CD4-positive, CD25-positive, alpha-beta regulatory T cell (primary cell): ENCODE results near the gene KCNQ1. TPM values are rescaled to one million over a fixed set of nuclear protein-coding genes. Genes with fewer than 3 reads are reported as not detected.

Experiments used
- ATAC-seq, 2 donors: fragments of 150-1000 bp; cut with Tn5 transposase; one replicate each; pipeline ENCODE4 v1.10.0; 2021; ENCODE audit warnings: low read depth in 2 of 2, moderate number of reproducible peaks in 2 of 2, moderate library complexity in 1 of 2
- DNase-seq, 3 donors: peaks; one replicate each; pipeline versions ENCODE4 v3.0.0 to v3.0.0-alpha.2; 2012 to 2022; ENCODE audit warnings: mixed read lengths in 1 of 3
- H3K27ac ChIP-seq: one replicate; pipeline ENCODE4 v1.7.0; 2013; ENCODE audit warnings: mild to moderate bottlenecking, low read length; ENCODE audit not compliant: insufficient read depth, poor library complexity, severe bottlenecking
- H3K27me3 ChIP-seq: one replicate; pipeline ENCODE4 v1.7.0; 2013; ENCODE audit warnings: low read length; ENCODE audit not compliant: control insufficient read depth, insufficient read depth
- H3K36me3 ChIP-seq: one replicate; pipeline ENCODE4 v1.7.0; 2013; ENCODE audit warnings: mild to moderate bottlenecking, low read length, moderate library complexity; ENCODE audit not compliant: control insufficient read depth, insufficient read depth
- H3K4me1 ChIP-seq: 2 replicates; pipeline ENCODE4 v1.7.0; 2013; ENCODE audit warnings: mild to moderate bottlenecking, low read length; ENCODE audit not compliant: insufficient read depth, control insufficient read depth, poor library complexity, severe bottlenecking
- H3K4me3 ChIP-seq: one replicate; pipeline ENCODE4 v1.7.0; 2013; ENCODE audit warnings: low read depth, mild to moderate bottlenecking, low read length, moderate library complexity
- H3K9me3 ChIP-seq, 2 experiments: 1 replicate in 1 of 2; 2 replicates in 1 of 2; pipeline ENCODE4 v1.7.0; 2013; ENCODE audit warnings: low read length in 2 of 2, mild to moderate bottlenecking in 1 of 2, moderate library complexity in 1 of 2; ENCODE audit not compliant: control insufficient read depth in 2 of 2
- H3K27ac Mint-ChIP-seq, 3 donors: one replicate each; pipeline ENCODE4 v1.8.0; 2020 to 2022; ENCODE audit warnings: mild to moderate bottlenecking in 3 of 3, mixed read lengths in 3 of 3, moderate library complexity in 2 of 3
- H3K27me3 Mint-ChIP-seq: one replicate; pipeline ENCODE4 v1.8.0; 2022; ENCODE audit warnings: mild to moderate bottlenecking, mixed read lengths
- H3K36me3 Mint-ChIP-seq: one replicate; pipeline ENCODE4 v1.8.0; 2020; ENCODE audit warnings: mixed read lengths
- H3K4me1 Mint-ChIP-seq, 4 donors: one replicate each; pipeline ENCODE4 v1.8.0; 2020 to 2022; ENCODE audit warnings: mixed read lengths in 4 of 4, mild to moderate bottlenecking in 1 of 4
- H3K4me3 Mint-ChIP-seq, 4 donors: one replicate each; pipeline ENCODE4 v1.8.0; 2020 to 2022; ENCODE audit warnings: mild to moderate bottlenecking in 4 of 4, mixed read lengths in 4 of 4, moderate library complexity in 3 of 4
- H3K9me3 Mint-ChIP-seq, 7 donors: one replicate each; pipeline ENCODE4 v1.8.0; 2020 to 2022; ENCODE audit warnings: mixed read lengths in 7 of 7, mild to moderate bottlenecking in 3 of 7, moderate library complexity in 2 of 7
- polyA plus RNA-seq, 4 donors: library from polyadenylated mRNA; unstranded; fragments of 300-500 nt; fragmentation: Illumina TruSeq; gene quantifications; one replicate each; pipeline ENCODE4 v1.2.3, GENCODE V29; 2021
- total RNA-seq: library from RNA; stranded (reverse); gene quantifications from one replicate; pipeline ENCODE4 v1.2.3, GENCODE V29; 2022

Gene KCNQ1
- total and polyA plus RNA-seq, 5 donors from 2014 or later, result 5.5 to 13.4 (median 6.8) TPM

DNA sequence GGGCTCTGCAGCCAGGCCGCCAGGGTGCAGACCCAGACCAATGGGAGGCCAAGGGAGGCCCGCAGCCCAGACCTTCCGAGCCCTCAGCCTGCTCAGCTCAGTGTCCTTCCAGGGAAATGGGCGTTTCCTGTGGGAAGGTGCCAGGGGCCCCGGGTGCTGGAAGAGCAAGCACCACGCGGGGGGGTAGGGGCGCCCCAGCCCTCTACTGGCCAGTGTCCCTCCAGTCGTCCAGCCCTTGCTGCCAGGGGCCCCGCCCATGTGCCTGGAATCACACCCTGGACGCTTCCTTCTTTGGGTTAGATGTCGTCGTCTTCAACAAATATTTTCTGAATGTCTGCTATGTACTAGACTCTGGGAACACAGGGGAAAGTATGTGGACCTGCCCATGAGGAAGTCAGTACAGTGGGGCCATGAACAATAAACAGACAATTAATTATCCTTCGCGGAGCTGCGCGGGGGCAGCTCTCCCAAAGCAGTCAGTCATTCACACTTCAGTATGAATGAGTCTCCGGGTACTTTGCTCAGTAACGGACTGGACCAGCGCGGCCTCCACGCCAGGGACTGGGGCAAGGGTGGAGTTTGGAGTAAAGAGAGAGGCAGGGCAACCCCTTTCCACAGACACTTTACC lies 380.6 kb downstream of the KCNQ1 start:
- no peak for DNase-seq
- Mint-ChIP-seq H3K4me3 (no peak overlapping the region), H3K36me3 (peaks cover 44% of the 10 kb centered on the region), H3K4me1 (peaks cover 0 to 5% (median 2%) of the 10 kb centered on the region in 4 donors), H3K27ac (no peak overlapping the region), H3K9me3 (peaks cover 0 to 35% (median 12%) of the 10 kb centered on the region in 7 donors), H3K27me3 (no peaks in the 10 kb centered on the region)
- Histone ChIP-seq H3K27ac (no peak overlapping the region), H3K9me3 (peaks cover 4 to 20% of the 10 kb centered on the region in 2 experiments), H3K36me3 (no peaks in the 10 kb centered on the region), H3K4me3 (no peak overlapping the region), H3K27me3 (no peaks in the 10 kb centered on the region), H3K4me1 (no peaks in the 10 kb centered on the region)
- no peak for ATAC-seq

DNA sequence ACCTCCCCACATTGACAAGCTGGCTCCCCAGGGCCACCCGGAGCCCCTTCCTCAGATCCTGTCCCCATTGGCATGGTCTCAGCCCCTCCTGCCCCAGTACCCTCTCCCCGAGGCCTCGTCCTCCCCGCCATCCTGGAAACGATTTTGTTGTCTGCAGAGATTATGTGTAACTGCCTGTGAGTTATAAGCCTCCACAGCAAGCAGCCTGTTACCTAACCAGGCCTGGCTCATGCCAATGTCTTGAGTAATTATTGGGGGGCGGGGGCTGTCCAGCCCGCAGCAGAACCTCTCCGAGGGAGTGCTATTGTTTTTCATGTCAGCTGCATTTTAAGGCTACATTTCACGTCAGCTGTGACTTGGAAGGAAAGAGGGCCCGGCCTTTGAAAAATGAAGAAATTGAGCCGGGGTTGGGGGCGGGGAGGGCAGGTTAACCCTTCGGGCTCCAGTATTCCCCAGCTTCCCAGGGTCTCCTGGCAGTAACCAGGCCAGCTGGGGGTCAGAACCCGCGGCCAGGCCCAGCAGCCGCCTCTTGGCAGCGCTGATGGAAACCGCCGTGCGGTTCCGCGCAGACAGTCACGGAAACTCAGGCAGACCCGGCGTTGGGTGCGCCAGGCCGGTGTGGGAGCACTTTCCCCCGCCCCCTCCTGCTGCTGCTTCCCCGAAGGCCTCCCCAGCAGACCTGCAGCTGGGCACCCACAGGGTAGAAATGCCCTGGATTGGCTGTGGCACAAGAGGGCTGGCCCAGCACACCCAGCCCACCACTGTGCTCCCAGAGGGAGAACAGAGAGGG lies 381.3 kb downstream of the KCNQ1 start:
- DNase-seq, result no peak
- no peak overlapping the region for H3K4me3 Mint-ChIP-seq
- Histone ChIP-seq H3K36me3 (no peaks in the 10 kb centered on the region), H3K27ac (no peak overlapping the region), H3K27me3 (no peaks in the 10 kb centered on the region), H3K9me3 (peaks cover 4 to 20% of the 10 kb centered on the region in 2 experiments), H3K4me3 (no peak overlapping the region), H3K4me1 (no peaks in the 10 kb centered on the region)
- peaks cover 0 to 30% (median 12%) of the 10 kb centered on the region in 7 donors for H3K9me3 Mint-ChIP-seq
- peaks cover 0 to 5% (median 2%) of the 10 kb centered on the region in 4 donors for H3K4me1 Mint-ChIP-seq
- no peak overlapping the region for H3K27ac Mint-ChIP-seq
- ATAC-seq, result no peak
- H3K36me3 Mint-ChIP-seq, result peaks cover 44% of the 10 kb centered on the region
- no peaks in the 10 kb centered on the region for H3K27me3 Mint-ChIP-seq

DNA sequence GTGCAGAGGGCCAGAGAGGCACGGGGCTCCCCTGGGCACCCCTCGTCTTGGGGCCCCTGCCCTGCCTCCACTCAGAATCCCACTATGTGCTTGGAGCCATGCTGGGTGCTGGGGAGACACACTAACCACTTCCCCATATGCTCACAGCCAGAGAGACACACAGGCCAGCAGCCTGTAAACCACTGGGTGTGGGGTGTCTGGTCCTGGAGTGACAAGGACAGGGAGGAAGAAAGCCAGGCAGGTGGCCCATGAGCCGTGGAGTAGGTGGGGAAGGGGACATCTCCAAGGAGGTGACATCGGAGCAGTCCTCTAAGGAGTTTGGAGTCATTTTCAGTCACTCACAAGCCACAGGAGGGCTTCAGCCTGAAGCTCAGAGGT lies 381.9 kb downstream of the KCNQ1 start:
- DNase-seq (no peak), ATAC-seq (peak in 1 of 2 donors; percentile 28)
- no peaks in the 10 kb centered on the region for H3K27me3 ChIP-seq
- H3K4me1 ChIP-seq, result no peaks in the 10 kb centered on the region
- Mint-ChIP-seq H3K9me3 (peaks cover 0 to 29% (median 10%) of the 10 kb centered on the region in 7 donors), H3K27me3 (no peaks in the 10 kb centered on the region), H3K27ac (peak overlapping the region in 1 of 3 donors; percentile 65), H3K36me3 (peaks cover 43% of the 10 kb centered on the region), H3K4me1 (peaks cover 0 to 5% (median under 1%) of the 10 kb centered on the region in 4 donors), H3K4me3 (no peak overlapping the region)
- no peak overlapping the region for H3K27ac ChIP-seq
- H3K36me3 ChIP-seq, result no peaks in the 10 kb centered on the region
- no peak overlapping the region for H3K4me3 ChIP-seq
- H3K9me3 ChIP-seq, result peaks cover 4 to 20% of the 10 kb centered on the region in 2 experiments

DNA sequence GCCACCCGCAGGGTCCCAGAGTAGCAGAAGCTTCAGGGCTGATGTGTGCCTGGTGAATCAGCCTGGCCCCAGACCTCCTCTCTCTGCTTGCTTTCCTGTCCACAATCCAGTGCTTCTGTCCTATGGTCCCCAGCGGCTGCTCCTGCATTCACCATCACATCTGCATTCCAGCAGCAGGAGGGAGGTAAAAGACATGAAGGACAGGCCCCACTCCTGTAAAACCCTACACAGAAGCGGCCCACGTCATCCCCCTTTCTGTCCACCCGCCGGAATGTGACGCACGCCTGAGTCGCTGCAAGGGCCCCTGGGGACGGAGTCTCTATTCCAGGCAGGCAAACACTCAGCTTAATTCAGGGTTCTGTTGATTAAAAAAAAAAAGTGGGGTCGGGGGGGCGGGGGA lies 382.4 kb downstream of the KCNQ1 start:
- no peaks in the 10 kb centered on the region for H3K27me3 ChIP-seq
- no peak overlapping the region for H3K4me3 ChIP-seq
- H3K36me3 ChIP-seq, result no peaks in the 10 kb centered on the region
- no peak overlapping the region for H3K27ac ChIP-seq
- ATAC-seq (no peak), DNase-seq (no peak)
- peaks cover 40% of the 10 kb centered on the region for H3K36me3 Mint-ChIP-seq
- no peak overlapping the region for H3K4me3 Mint-ChIP-seq
- H3K9me3 ChIP-seq, result peaks cover 4 to 20% of the 10 kb centered on the region in 2 experiments
- H3K4me1 ChIP-seq, result no peaks in the 10 kb centered on the region
- H3K27ac Mint-ChIP-seq, result no peak overlapping the region
- H3K9me3 Mint-ChIP-seq, result peaks cover 0 to 27% (median 8%) of the 10 kb centered on the region in 7 donors
- peaks cover 0 to 5% (median 0%) of the 10 kb centered on the region in 4 donors for H3K4me1 Mint-ChIP-seq
- H3K27me3 Mint-ChIP-seq, result no peaks in the 10 kb centered on the region

DNA sequence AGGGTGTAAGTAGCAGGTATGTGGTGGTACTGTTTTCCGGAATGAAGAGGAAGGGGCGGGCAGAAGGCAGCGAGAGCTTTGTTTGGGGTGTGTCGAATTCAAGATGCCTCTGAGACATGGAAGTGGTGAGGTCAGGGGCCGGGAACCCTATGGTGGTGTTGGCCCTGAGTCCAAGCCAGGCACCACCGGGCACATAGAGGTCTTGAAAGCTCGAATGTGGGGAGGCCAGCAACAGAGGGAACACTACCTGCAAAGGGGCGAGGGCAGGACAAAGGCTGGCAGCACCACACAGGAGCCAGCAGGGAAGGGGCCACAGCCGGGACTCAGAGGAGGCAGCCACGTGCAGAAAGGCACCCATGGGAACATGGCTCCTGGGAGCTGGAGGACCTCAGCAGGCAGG lies 383.0 kb downstream of the KCNQ1 start:
- ATAC-seq (no peak), DNase-seq (no peak)
- peaks cover 0 to 5% (median 0%) of the 10 kb centered on the region in 4 donors for H3K4me1 Mint-ChIP-seq
- H3K27ac Mint-ChIP-seq, result peak overlapping the region in 1 of 3 donors; percentile 10
- H3K4me3 Mint-ChIP-seq, result no peak overlapping the region
- H3K36me3 ChIP-seq, result no peaks in the 10 kb centered on the region
- H3K9me3 Mint-ChIP-seq, result peaks cover 0 to 22% (median 8%) of the 10 kb centered on the region in 7 donors
- H3K4me3 ChIP-seq, result no peak overlapping the region
- no peak overlapping the region for H3K27ac ChIP-seq
- no peaks in the 10 kb centered on the region for H3K27me3 Mint-ChIP-seq
- no peaks in the 10 kb centered on the region for H3K27me3 ChIP-seq
- H3K9me3 ChIP-seq, result peaks cover 4 to 15% of the 10 kb centered on the region in 2 experiments
- H3K4me1 ChIP-seq, result no peaks in the 10 kb centered on the region
- peaks cover 35% of the 10 kb centered on the region for H3K36me3 Mint-ChIP-seq

DNA sequence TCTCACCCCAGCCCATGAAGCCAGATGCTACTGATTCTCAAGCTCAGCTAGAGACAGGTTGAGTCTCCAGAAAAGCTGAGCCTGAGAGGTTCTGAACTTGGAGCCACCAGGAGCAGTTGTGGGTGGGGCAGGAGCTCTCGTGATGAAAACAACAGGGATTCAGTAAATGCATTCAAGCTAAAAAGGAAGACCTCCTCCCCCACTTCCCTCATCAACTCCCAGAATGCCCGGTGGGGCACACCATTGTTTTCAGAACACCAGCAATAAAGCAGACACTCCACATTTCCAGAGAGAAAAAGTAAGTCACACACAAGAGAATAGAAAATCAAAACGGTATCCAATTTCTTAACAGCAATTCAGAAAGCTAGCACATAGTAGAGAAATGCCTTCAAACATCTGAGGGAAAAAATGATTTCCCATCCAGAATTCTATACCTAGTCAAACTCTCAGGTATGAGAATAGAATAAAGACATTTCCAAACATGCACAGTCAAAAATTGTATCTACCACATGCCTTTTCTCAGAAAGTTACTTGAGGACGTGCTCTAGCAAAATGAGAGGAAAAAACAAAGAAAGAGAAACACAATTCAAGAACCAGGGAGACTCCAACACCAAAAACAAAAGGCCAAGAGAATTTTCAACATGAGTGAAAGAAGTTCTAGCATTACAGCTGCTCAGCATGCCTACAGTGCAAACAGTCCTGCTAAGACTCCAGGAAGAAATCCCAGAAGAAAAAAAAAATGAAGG lies 383.9 kb downstream of the KCNQ1 start:
- DNase-seq (no peak), ATAC-seq (no peak)
- Histone ChIP-seq H3K4me1 (no peaks in the 10 kb centered on the region), H3K27ac (no peak overlapping the region), H3K36me3 (no peaks in the 10 kb centered on the region), H3K9me3 (peaks cover 4 to 11% of the 10 kb centered on the region in 2 experiments), H3K4me3 (no peak overlapping the region), H3K27me3 (no peaks in the 10 kb centered on the region)
- Mint-ChIP-seq H3K27me3 (no peaks in the 10 kb centered on the region), H3K4me1 (peaks cover 0 to 5% (median 0%) of the 10 kb centered on the region in 4 donors), H3K27ac (peak overlapping the region in 2 of 3 donors; percentile 33 to 74), H3K4me3 (no peak overlapping the region), H3K9me3 (peaks cover 0 to 18% (median 8%) of the 10 kb centered on the region in 7 donors), H3K36me3 (peaks cover 25% of the 10 kb centered on the region)

DNA sequence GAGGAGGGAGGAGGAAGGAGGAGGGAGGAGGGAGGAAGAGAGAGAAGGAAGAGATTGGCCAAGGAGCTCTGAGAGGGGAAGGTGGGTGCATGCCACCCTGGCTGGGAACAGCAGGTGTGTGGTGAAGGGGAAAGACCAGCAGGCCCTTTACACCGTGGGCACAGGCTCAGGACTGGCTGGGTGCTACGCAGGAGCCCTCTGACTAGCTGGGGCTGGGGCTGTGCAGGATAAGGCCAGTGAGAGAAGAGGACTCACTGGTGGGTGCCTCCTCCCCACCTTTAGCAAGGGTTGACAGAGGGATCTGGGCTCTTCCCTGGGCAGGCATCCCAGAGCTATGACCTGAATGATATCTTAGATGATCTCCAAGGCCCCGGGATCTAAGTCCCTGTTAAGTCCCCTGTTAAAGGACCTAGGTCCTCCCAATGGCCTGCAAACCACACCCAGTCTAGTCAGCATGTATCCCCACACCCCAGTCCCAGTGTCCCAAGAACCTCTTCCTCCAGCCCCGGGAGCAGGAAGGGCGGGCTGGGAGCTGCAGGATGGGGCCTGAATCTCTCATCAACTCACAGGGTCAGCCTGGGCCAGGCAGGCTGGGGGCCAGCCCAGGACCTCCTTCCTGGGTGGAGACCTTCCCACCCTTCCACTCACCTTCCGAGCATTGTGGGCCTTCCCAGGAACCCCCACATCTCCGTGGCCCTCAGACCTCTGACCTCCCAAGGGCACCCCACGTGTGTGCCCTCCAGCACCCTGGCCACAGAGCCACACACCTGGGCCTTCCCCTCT lies 385.4 kb downstream of the KCNQ1 start:
- H3K9me3 Mint-ChIP-seq, result peaks cover 0 to 18% (median 6%) of the 10 kb centered on the region in 7 donors

More for the DNA sequence above, 385.4 kb downstream of the KCNQ1 start:
- Mint-ChIP-seq H3K36me3 (peaks cover 24% of the 10 kb centered on the region), H3K27me3 (no peaks in the 10 kb centered on the region), H3K27ac (no peak overlapping the region), H3K4me1 (peaks cover 0 to 2% (median 0%) of the 10 kb centered on the region in 4 donors), H3K4me3 (no peak overlapping the region)
- Histone ChIP-seq H3K4me1 (no peaks in the 10 kb centered on the region), H3K36me3 (no peaks in the 10 kb centered on the region), H3K9me3 (peaks cover 4 to 11% of the 10 kb centered on the region in 2 experiments), H3K27me3 (no peaks in the 10 kb centered on the region), H3K27ac (no peak overlapping the region), H3K4me3 (no peak overlapping the region)
- no peak for ATAC-seq
- DNase-seq, result no peak
